Stimulated activated naive B cell treated with anti-CD40 and anti-IgM and Interleukin-4, amounts not matched to agents 10 μg/mL and 1 μg/mL and 100 μg/mL, for 72 hours (primary cell): ENCODE data around the gene AUH.
"Not testable (repeated sequence)": the region's sequence is repeated elsewhere in the genome, so short reads cannot be mapped to it uniquely, and the experiment has no call there.

Experiments used
- ATAC-seq, 2 donors: fragments of 150-1000 bp; cut with Tn5 transposase; replicated peaks; 2 replicates each; pipeline ENCODE4 v1.10.0; 2021; ENCODE audit warnings: moderate library complexity in 1 of 2
- DNase-seq: peaks from one replicate; pipeline ENCODE4 v3.0.0; 2021
- H3K27ac Mint-ChIP-seq: one replicate; pipeline ENCODE4 v1.8.0; 2022; ENCODE audit warnings: mild to moderate bottlenecking, mixed read lengths
- H3K27me3 Mint-ChIP-seq, 2 donors: one replicate each; pipeline ENCODE4 v1.8.0; 2022; ENCODE audit warnings: mixed read lengths in 2 of 2
- H3K36me3 Mint-ChIP-seq, 2 donors: one replicate each; pipeline ENCODE4 v1.8.0; 2022; ENCODE audit warnings: mixed read lengths in 2 of 2, mild to moderate bottlenecking in 1 of 2
- H3K4me1 Mint-ChIP-seq, 2 donors: one replicate each; pipeline ENCODE4 v1.8.0; 2022; ENCODE audit warnings: mixed read lengths in 2 of 2, mild to moderate bottlenecking in 1 of 2
- H3K4me3 Mint-ChIP-seq, 2 donors: one replicate each; pipeline ENCODE4 v1.8.0; 2022; ENCODE audit warnings: mild to moderate bottlenecking in 2 of 2, mixed read lengths in 2 of 2, moderate library complexity in 1 of 2
- H3K9me3 Mint-ChIP-seq, 2 donors: one replicate each; pipeline ENCODE4 v1.8.0; 2022; ENCODE audit warnings: mixed read lengths in 2 of 2, mild to moderate bottlenecking in 1 of 2

Gene AUH

DNA sequence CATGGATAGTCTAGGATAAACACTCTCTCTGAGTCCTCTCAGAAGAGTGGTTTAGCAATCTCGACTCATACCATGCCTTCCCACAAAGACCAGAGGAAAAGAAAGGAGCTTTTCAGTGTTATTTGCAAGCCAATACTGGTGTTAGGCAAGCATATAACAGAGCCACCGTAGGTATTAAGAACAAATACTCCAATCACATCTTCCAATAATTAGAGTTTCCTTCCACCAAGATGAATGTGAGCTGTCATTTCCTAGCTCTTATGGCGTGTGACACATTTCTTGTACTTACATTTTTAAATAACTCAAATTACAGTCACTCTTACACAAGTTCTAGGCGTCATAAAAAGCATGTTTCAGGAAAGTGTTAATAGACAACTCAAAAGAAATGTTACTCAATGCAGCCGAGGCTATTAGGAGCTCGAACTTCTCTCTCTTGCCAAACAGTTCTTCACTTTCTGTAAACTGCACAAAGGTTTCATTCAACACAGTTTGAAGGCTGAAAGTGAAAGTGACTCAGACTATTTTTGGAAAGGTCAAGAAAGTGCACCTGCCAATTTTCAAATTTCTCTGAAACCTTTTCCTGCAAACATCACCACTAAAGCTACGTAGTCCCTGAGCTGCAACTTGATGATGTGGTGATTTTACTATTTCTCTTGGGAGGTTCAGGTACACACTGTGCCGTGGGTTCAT, 153.8 kb downstream of the AUH start:
- no peaks in the 10 kb centered on the region for H3K27me3 Mint-ChIP-seq
- peaks cover 40 to 68% of the 10 kb centered on the region in 2 donors for H3K4me1 Mint-ChIP-seq
- peaks cover 0 to 1% of the 10 kb centered on the region in 2 donors for H3K9me3 Mint-ChIP-seq
- peak; percentile 69 for DNase-seq
- peak overlapping the region; percentile 41 to 52 for H3K4me3 Mint-ChIP-seq
- H3K36me3 Mint-ChIP-seq, result peaks cover 27 to 36% of the 10 kb centered on the region in 2 donors
- ATAC-seq, result peak; percentile 89 to 91
- H3K27ac Mint-ChIP-seq, result peak overlapping the region; percentile 96

DNA sequence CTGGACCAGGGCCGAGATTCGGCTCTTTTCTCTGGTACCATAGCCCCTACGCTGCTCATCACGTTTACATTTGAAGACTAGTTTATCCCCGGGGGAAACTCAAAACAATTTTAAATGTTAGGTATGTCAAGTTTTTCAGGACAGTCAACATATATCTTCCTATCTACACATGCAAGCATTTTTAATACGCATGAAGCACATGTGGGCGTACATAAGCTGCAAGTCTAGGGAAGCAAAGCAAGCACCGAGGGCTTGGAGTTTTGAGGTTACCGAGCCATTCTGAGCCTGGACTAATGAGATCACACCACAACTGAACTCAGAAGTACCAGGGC, 154.4 kb downstream of the AUH start:
- Mint-ChIP-seq H3K9me3 (peaks cover 0 to 1% of the 10 kb centered on the region in 2 donors), H3K36me3 (peaks cover 24 to 33% of the 10 kb centered on the region in 2 donors), H3K4me3 (peak overlapping the region; percentile 41 to 52), H3K4me1 (peaks cover 37 to 63% of the 10 kb centered on the region in 2 donors), H3K27ac (peak overlapping the region; percentile 96), H3K27me3 (no peaks in the 10 kb centered on the region)
- no peak for ATAC-seq
- no peak for DNase-seq

DNA sequence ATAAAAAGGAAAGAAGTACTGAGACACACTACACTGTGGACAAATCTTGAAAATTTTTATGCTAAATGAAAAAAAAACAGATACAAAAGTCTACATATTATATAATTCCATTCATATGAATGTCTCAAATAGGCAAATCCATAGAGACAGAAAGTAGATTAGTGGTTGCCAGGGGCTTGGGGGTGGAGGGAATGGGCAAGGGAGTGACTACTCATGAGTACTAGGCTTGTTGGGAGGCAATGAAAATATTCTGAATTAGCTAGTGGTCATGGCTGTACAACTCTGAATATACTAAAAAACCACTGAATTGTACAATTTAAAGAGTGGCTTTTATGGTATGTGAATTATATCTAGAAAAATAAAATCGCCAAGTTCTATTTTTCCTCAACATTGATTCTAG, 154.9 kb downstream of the AUH start:
- Mint-ChIP-seq H3K36me3 (peaks cover 22 to 33% of the 10 kb centered on the region in 2 donors), H3K27me3 (no peaks in the 10 kb centered on the region), H3K4me1 (peaks cover 33 to 63% of the 10 kb centered on the region in 2 donors), H3K27ac (peak overlapping the region; percentile 96), H3K9me3 (peaks cover 4 to 5% of the 10 kb centered on the region in 2 donors), H3K4me3 (no peak overlapping the region)
- DNase-seq (no peak), ATAC-seq (no peak)

DNA sequence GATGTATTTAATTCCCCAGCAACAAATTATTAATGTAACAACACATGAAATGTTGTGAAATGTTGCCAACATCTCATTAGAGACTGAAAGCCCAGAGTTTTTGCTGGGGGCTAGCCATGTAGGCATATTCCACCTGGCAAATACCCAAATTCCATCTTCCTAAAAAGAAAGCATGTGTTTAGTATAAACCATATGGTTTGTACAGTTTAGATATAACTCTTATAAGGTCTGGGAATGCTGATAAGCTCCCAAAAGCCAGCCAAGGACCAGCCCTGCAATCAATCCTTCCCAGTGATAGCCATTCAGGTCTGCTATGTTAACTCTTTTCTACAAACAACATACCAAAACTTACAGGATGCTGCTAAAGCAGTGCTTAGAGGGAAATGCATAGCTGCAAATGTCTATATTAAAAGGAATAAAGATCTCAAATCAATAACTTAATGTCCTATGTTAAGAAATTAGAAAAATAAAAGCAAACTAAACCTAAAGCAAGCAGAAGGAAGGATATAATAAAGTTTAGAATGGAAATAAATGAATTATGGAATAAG, 158.9 kb downstream of the AUH start:
- DNase-seq, result no peak
- no peaks in the 10 kb centered on the region for H3K27me3 Mint-ChIP-seq
- no peak for ATAC-seq
- H3K27ac Mint-ChIP-seq, result no peak overlapping the region
- H3K4me1 Mint-ChIP-seq, result peaks cover 32 to 62% of the 10 kb centered on the region in 2 donors
- H3K9me3 Mint-ChIP-seq, result peaks cover 7 to 14% of the 10 kb centered on the region in 2 donors
- peaks cover 16 to 42% of the 10 kb centered on the region in 2 donors for H3K36me3 Mint-ChIP-seq
- no peak overlapping the region for H3K4me3 Mint-ChIP-seq

DNA sequence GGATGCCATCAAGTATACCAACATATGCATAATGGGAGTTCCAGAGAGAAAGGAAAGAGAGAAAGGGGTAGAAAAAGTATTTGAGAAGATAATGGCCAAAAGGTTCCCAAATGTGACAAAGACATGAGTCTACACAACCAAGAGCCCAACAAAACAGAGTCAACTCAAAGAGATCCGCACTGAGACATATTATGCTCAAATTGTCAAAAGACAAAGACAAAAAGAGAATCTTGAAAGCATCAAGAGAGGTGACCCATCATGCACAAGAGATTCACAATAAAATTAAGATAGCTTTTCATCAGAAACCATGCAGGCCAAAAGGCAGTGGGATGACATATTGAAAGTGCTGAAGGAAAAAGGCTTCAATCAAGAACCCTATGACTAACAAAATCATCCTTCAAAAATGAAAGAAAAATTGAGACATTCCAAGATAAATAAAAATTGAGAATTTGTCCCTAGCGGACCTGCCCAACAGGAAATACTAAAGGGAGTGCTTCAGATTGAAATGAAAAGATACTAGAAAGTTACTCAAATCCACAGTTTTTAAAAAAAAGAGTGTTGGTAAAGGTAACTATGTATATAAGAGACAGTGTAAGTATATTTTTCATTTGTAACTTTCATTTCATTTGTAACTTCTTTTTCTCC, 160.9 kb downstream of the AUH start:
- no peaks in the 10 kb centered on the region for H3K27me3 Mint-ChIP-seq
- ATAC-seq, result no peak
- no peak for DNase-seq
- peak overlapping the region; percentile 62 for H3K27ac Mint-ChIP-seq
- peak overlapping the region in 1 of 2 donors; percentile 28 for H3K4me3 Mint-ChIP-seq
- H3K9me3 Mint-ChIP-seq, result peaks cover 7 to 16% of the 10 kb centered on the region in 2 donors
- H3K4me1 Mint-ChIP-seq, result peaks cover 32 to 73% of the 10 kb centered on the region in 2 donors
- H3K36me3 Mint-ChIP-seq, result peaks cover 20 to 47% of the 10 kb centered on the region in 2 donors

DNA sequence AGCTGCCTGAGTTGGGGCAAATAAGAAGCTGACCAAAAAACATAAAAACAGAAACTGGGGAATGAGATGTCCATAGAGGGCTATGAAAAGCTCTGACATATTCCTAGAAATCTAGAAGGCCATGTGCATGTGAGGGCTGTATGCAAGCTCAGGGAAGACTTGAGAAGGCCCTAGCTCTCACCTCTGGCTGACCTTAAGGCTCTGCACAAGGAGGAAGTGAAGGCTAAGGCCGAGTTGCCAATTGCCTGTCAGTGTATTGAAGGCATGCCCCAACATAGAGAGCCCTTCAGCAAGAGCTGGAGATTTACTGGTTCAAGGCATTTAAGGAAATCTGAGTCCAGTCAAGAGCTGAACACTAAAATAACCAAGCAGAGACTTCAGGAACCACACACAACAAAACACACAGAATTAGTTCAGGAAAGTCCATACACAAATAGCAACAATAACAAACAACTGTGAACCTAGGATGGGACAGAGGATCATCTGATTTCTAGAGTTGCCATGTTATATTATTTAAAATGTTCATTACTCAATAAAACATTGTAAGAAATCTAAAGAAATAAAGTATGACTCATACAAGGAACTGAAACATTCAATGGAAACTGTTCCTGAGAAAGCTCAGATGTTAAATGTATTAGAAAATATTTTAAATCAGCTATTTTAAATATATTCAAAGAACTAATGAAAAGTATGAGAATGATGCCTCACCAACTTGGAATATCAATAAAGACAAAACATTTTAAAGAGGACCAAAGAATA, 161.8 kb downstream of the AUH start:
- Mint-ChIP-seq H3K27me3 (no peaks in the 10 kb centered on the region), H3K27ac (peak overlapping the region; percentile 83), H3K4me1 (peaks cover 35 to 82% of the 10 kb centered on the region in 2 donors), H3K9me3 (peaks cover 7 to 16% of the 10 kb centered on the region in 2 donors), H3K36me3 (peaks cover 22 to 52% of the 10 kb centered on the region in 2 donors), H3K4me3 (peak overlapping the region; percentile 7 to 60)
- DNase-seq, result no peak
- ATAC-seq, result peak; percentile 92

DNA sequence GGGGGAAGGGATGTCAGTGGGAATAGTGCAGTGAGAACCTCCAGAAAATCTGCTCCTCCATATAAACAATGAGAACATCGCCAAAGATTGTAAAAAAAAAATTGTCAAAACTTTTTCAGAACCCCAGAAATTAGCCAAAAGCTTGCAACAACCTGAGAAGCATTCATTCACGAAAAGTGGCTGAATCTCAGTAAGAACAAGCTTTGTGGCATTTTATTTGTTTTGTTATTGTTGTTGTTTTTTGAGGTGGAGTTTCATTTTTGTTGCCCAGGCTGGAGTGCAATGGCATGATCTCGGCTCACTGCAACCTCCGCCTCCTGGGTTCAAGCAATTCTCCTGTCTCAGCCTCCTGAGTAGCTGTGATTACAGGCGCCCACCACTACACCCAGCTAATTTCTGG, 162.8 kb downstream of the AUH start:
- H3K4me3 Mint-ChIP-seq, H3K27me3 Mint-ChIP-seq, ATAC-seq, DNase-seq: not testable (repeated sequence)
- H3K36me3 Mint-ChIP-seq, result peaks cover 19 to 49% of the 10 kb centered on the region in 2 donors
- peaks cover 41 to 82% of the 10 kb centered on the region in 2 donors for H3K4me1 Mint-ChIP-seq
- peak overlapping the region; percentile 79 for H3K27ac Mint-ChIP-seq
- H3K9me3 Mint-ChIP-seq, result peaks cover 7 to 16% of the 10 kb centered on the region in 2 donors

DNA sequence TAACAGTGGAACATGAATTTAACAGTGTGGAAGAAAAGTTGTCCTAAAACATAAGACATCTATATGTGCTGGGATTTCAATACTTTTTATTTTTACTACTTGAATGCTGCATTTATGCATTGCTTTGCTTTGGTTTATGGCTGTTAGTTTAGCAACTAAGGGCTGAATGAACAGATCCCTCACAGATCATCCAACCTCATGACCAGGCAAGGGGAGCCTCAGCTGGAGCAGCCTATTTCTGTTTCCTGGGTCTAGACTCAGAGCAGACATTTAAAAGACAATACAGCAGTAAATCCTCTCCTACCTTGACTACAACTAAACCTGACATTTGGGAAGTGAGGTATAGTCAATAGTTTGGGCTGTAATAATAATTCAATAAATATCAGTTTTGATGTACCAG, 163.3 kb downstream of the AUH start:
- H3K4me1 Mint-ChIP-seq, result peaks cover 43 to 85% of the 10 kb centered on the region in 2 donors
- H3K27ac Mint-ChIP-seq, result peak overlapping the region; percentile 79
- DNase-seq, result no peak
- no peak for ATAC-seq
- H3K9me3 Mint-ChIP-seq, result peaks cover 7 to 16% of the 10 kb centered on the region in 2 donors
- H3K4me3 Mint-ChIP-seq, result no peak overlapping the region
- no peaks in the 10 kb centered on the region for H3K27me3 Mint-ChIP-seq
- peaks cover 19 to 48% of the 10 kb centered on the region in 2 donors for H3K36me3 Mint-ChIP-seq

DNA sequence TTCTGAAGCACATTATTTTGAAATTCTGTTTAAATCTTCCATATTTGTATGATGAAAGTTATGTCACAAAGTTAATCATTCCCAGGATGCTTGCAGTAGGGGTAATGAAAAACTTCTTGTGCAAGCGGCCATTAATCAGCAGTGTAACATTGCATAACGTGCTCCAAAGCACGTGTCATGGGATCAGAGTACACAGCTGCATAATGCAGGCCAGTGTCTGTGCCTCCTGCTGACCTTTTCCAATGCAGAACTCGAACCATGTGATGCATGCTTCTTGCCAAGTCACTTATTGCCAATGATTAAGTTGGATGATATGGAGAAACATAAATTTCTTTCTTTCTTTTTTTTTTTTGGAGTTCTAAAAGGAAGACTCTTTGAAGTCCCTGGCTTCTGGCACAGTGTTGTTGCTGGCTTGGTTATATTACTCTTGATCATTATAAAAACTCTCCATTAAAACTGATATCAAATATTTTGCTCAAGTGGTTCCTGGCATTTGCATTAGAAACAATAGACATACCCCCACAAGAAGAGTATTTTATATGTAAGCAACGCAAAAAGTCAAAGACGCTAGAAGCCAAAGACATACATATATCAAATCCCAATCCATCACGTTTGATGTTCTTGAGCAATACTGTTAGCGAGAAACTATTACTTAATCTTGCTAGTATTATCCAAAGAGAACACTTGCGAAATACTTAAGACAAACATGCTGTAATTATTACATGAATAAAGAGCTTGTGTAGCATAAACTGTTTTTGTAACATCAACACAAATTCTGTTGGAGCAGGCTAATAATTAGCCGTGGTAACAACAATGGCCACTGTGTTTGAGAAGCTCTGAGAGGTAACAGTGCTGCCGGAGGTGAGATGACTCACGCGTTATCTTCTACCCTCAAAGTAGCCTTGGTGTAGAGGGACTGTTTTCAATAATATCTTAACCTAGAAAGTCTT, 164.2 kb downstream of the AUH start:
- peak overlapping the region; percentile 9 for H3K27ac Mint-ChIP-seq
- H3K9me3 Mint-ChIP-seq, result peaks cover 7 to 16% of the 10 kb centered on the region in 2 donors
- H3K36me3 Mint-ChIP-seq, result peaks cover 19 to 44% of the 10 kb centered on the region in 2 donors
- no peaks in the 10 kb centered on the region for H3K27me3 Mint-ChIP-seq
- H3K4me3 Mint-ChIP-seq, result no peak overlapping the region
- DNase-seq (no peak), ATAC-seq (no peak)
- peaks cover 44 to 90% of the 10 kb centered on the region in 2 donors for H3K4me1 Mint-ChIP-seq

DNA sequence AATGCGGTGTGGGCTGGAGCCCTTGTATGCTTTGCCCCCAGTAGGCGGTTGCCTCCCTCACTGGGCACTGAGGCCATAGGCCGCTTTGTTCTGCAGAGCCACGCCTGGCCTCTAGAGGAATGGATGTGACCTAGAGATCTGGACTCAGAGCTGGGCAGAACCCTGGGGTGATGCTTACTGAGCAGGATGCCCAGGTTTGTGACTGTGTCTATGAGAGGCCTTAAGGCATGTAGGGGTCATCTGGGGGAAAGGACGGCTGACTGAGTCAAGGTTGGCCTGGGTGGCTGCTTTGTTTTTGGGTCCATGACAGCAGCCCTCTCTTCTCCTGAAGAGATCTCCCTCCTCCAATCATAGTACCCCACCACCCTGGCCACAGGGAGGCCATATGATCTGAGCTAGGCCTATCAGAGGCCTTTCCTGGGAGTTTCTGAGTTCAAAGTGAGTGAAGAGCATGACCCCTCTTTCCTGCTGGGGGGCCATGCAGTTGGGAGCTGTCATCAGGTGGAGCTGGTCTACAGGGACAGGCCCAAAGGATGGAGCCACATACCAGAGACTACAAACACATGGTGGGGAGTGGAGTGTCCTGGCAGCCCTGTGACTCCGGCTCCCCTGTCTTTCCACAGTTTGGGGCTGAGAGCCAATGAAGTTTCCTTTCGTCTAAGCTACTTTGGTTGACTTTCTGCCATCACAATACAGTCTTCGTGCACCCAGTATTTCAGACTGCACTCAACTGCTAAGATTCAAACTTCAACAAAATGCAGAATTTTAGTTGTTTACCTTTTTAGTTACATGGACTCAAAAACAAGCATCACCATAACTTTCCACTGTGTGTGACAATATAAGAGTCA, 165.4 kb downstream of the AUH start:
- DNase-seq (no peak), ATAC-seq (no peak)
- no peak overlapping the region for H3K4me3 Mint-ChIP-seq
- H3K36me3 Mint-ChIP-seq, result peaks cover 16 to 32% of the 10 kb centered on the region in 2 donors
- H3K27me3 Mint-ChIP-seq, result no peaks in the 10 kb centered on the region
- H3K27ac Mint-ChIP-seq, result peak overlapping the region; percentile 88
- peaks cover 0 to 11% of the 10 kb centered on the region in 2 donors for H3K9me3 Mint-ChIP-seq
- peaks cover 53 to 94% of the 10 kb centered on the region in 2 donors for H3K4me1 Mint-ChIP-seq

DNA sequence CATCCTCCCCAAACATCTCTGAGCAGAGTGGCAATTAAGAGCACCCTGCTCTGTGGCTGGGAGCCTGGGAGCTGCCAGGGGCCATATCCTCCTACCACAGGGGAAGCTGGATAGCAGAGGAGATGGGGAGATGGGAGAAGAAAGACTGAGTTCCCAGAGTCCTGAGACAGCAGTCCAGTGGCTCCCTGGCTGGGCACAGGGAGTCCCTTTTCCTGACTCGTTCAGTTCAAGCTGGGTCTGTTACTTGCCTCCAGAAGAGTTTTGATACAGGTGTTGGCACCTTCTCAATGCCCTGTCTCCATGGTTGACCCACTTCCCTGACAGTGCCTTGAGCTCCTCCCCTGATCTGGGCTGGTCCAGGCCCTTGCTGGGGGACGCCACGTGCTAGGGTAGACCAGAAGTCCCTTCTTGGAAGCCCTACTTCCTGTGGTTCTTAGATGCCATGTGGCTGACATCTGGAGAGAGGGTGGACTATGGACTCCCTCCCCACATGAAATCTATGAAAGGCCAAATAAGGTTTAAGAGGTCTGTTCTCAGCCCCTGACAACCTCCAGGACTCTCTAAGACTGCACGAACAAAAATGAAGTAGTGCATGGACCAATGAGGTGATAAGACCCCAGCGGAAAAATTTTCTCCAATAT, 166.2 kb downstream of the AUH start:
- Mint-ChIP-seq H3K9me3 (peaks cover 0 to 6% of the 10 kb centered on the region in 2 donors), H3K4me3 (peak overlapping the region; percentile 53 to 83), H3K4me1 (peaks cover 54 to 93% of the 10 kb centered on the region in 2 donors), H3K27ac (peak overlapping the region; percentile 96), H3K27me3 (no peaks in the 10 kb centered on the region), H3K36me3 (peaks cover 8 to 27% of the 10 kb centered on the region in 2 donors)
- no peak for ATAC-seq
- no peak for DNase-seq

DNA sequence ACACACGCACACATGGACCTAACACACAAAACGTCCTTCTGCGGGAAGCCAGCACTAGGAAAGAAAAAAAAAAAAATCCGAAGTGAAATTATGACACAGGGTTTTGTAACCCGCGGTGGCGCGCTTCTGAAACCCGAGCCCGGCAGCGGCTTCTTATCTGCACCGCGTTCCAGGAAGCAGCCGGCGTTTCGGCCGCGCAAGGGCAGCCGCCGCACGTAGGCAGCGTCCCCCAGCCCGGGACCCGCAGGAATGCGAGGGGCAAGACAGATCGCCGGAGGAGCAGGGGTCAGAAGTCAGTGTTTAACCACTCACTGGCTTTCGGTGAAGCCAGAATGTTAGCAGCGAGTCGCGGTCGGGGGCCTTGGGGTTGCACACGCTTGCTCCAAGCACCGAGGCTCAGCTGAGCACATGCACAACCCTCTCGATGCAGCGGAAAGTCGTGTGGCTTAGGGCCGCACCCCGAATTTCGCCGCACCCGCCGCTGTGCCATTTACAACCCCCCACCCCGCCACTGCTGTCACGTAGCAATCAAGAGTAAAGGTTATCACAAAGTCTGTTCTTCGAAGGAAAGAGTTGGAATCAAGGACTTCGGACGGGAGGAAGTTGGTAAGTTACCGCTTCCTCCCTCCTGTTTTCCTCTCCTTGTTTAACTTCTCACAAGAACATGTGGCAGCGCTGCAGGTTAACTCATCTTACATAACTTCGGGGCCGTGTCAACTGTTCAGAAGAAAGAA, 167.9 kb downstream of the AUH start:
- Mint-ChIP-seq H3K4me1 (peaks cover 52 to 92% of the 10 kb centered on the region in 2 donors), H3K36me3 (peaks cover 6 to 22% of the 10 kb centered on the region in 2 donors), H3K27ac (peak overlapping the region; percentile 96), H3K9me3 (peaks cover 0 to 4% of the 10 kb centered on the region in 2 donors), H3K27me3 (no peaks in the 10 kb centered on the region), H3K4me3 (peak overlapping the region; percentile 78 to 83)
- DNase-seq (peak; percentile 83), ATAC-seq (peak; percentile 41 to 50)
